Ishikawa (cell line): ENCODE measurements around the gene C1orf21.

Source experiments
- EP300 ChIP-seq: IDR thresholded peaks from 2 replicates; pipeline ENCODE4 v1.6.1; 2012; ENCODE audit warnings: borderline replicate concordance
- MAX ChIP-seq: IDR thresholded peaks from 2 replicates; pipeline ENCODE4 v1.6.1; 2012
- REST ChIP-seq: IDR thresholded peaks from 2 replicates; pipeline ENCODE4 v1.6.1; 2012; ENCODE audit warnings: low read depth, mild to moderate bottlenecking
- TAF1 ChIP-seq: IDR thresholded peaks from 2 replicates; pipeline ENCODE4 v1.6.1; 2012; ENCODE audit warnings: low read depth, mild to moderate bottlenecking
- TEAD4 ChIP-seq: IDR thresholded peaks from 2 replicates; pipeline ENCODE4 v1.6.1; 2012
- USF1 ChIP-seq: IDR thresholded peaks from 2 replicates; pipeline ENCODE4 v1.6.1; 2012

DNA sequence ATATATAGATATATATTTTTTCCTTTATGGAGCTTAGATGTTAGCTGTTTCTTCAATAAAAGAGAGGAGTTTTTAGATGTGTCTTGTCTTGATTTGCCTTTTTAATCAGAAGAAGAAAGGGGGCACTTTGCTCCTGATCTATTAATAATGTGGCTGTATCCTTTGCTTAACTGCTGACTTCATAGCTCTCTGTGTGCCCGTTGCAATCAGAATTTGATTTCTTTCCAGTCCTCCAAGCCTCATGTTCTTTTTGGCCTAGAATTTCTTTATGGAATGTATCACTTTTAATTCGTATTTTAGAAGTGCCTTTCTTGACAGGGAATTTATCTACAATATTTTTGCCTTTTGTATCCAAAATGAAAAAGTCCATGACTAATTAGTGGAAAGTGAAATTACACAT, 85.3 kb downstream of the C1orf21 start:
- TF ChIP-seq TEAD4 (no peak), EP300 (no peak), USF1 (no peak), MAX (no peak), REST (no peak), TAF1 (no peak)
